Endothelial cell of umbilical vein (primary cell): Measurements from ENCODE around the gene SLC23A2. TPM values are rescaled to one million over a fixed set of nuclear protein-coding genes. Genes with fewer than 3 reads are reported as not detected.
A peak's percentile ranks its signal among the peaks of the same experiment; 100 is the strongest.

Experiments
- BruUV-seq: library from RNA; stranded (reverse); fragments of 400-500 nt; replicated peaks from 2 replicates; lab custom pipeline; 2021; lab: Mats Ljungman, UMichigan
- CTCF ChIA-PET: fragments of 300-600, 350-600 bp; sonication (Branson Sonifier 250); formaldehyde crosslinking; loops from one replicate; lab custom pipeline; 2021; ENCODE audit warnings: antibody characterized with exemption, inconsistent platforms; lab: Charles Lee
- POLR2A ChIA-PET: fragments of 300-600, 350-600 bp; sonication (Branson Sonifier 250); formaldehyde crosslinking; loops from one replicate; lab custom pipeline; 2021; ENCODE audit warnings: antibody characterized with exemption, inconsistent platforms; lab: Charles Lee
- DNase-seq: peaks from one replicate; pipeline ENCODE4 v3.0.0-alpha.2; 2011; ENCODE audit warnings: low read depth, low spot score
- FAIRE-seq: peaks from 2 replicates; lab custom pipeline; 2011; peaks lifted over from hg19 to GRCh38; lab: Jason Lieb, UNC
- H2AFZ ChIP-seq: 2 replicates; pipeline ENCODE4 v1.6.0; 2012; ENCODE audit warnings: low read depth, low read length, control low read depth, inconsistent platforms
- H3K27ac ChIP-seq: 2 replicates; pipeline ENCODE4 v1.5.1; 2011; ENCODE audit warnings: low read depth, mild to moderate bottlenecking, control low read depth, low read length, moderate library complexity; ENCODE audit not compliant: insufficient read depth
- H3K27me3 ChIP-seq, 2 experiments: 2 replicates each; pipeline versions ENCODE4 v1.6.0 to v1.6.1; 2011; ENCODE audit warnings: low read length in 2 of 2, mixed read lengths in 1 of 2; ENCODE audit not compliant: control insufficient read depth in 2 of 2, insufficient read depth in 2 of 2
- H3K36me3 ChIP-seq, 2 experiments: 2 replicates in 1 of 2; 3 replicates in 1 of 2; pipeline ENCODE4 v1.5.1; 2011; ENCODE audit warnings: low read length in 2 of 2, mild to moderate bottlenecking in 1 of 2, moderate library complexity in 1 of 2; ENCODE audit not compliant: control insufficient read depth in 2 of 2, insufficient read depth in 2 of 2; ENCODE audit errors: extremely low read depth in 1 of 2
- H3K4me1 ChIP-seq: 3 replicates; pipeline ENCODE4 v1.5.1; 2011; ENCODE audit warnings: mild to moderate bottlenecking, low read length; ENCODE audit not compliant: control insufficient read depth, insufficient read depth; ENCODE audit errors: extremely low read depth
- H3K4me2 ChIP-seq: 2 replicates; pipeline ENCODE4 v1.6.1; 2011; ENCODE audit warnings: low read length, control low read depth, mixed read lengths; ENCODE audit not compliant: insufficient read depth
- H3K4me3 ChIP-seq, 3 experiments: fragments of 200-600 bp in 1 of 3; sonication (generic), shearing (Covaris generic) in 1 of 3; replicated peaks in 1 of 3; 2 replicates each; pipeline ENCODE4 v1.5.1; 2011 to 2016; ENCODE audit warnings: control low read depth in 3 of 3, low read length in 3 of 3, mild to moderate bottlenecking in 2 of 3, inconsistent platforms in 1 of 3, low read depth in 1 of 3, moderate library complexity in 1 of 3; ENCODE audit not compliant: insufficient read depth in 1 of 3
- H3K79me2 ChIP-seq: 2 replicates; pipeline ENCODE4 v1.6.0; 2012; ENCODE audit warnings: low read length, inconsistent platforms; ENCODE audit not compliant: control insufficient read depth, insufficient read depth
- H3K9ac ChIP-seq: replicated peaks from 2 replicates; pipeline ENCODE3; 2011; ENCODE audit warnings: low read length, control low read depth; ENCODE audit not compliant: insufficient read depth; ENCODE audit errors: extremely low read depth
- H3K9me1 ChIP-seq: replicated peaks from 3 replicates; pipeline ENCODE4 v1.6.0; 2011; ENCODE audit warnings: mild to moderate bottlenecking, low read length; ENCODE audit not compliant: control insufficient read depth, insufficient read depth; ENCODE audit errors: extremely low read depth
- H3K9me3 ChIP-seq: replicated peaks from 2 replicates; pipeline ENCODE4 v1.5.1; 2012; ENCODE audit warnings: low read length, inconsistent platforms; ENCODE audit not compliant: control insufficient read depth, insufficient read depth
- H4K20me1 ChIP-seq: replicated peaks from 2 replicates; pipeline ENCODE3; 2011; ENCODE audit warnings: mild to moderate bottlenecking, low read length; ENCODE audit not compliant: control insufficient read depth, insufficient read depth; ENCODE audit errors: extremely low read depth
- CTCF ChIP-seq, 2 donors: IDR thresholded peaks; 1 replicate in 1 of 2; 2 replicates in 1 of 2; pipeline ENCODE4 v1.5.1; 2011; ENCODE audit warnings: low read length in 2 of 2, mild to moderate bottlenecking in 2 of 2, moderate library complexity in 2 of 2, control low read depth in 1 of 2, inconsistent platforms in 1 of 2, low read depth in 1 of 2; ENCODE audit not compliant: insufficient read depth in 1 of 2; ENCODE audit errors: extremely low read depth in 1 of 2
- EZH2 ChIP-seq: IDR thresholded peaks from 2 replicates; pipeline ENCODE4 v1.6.1; 2012; ENCODE audit warnings: borderline replicate concordance, low read depth, mild to moderate bottlenecking, moderate library complexity, low read length, inconsistent platforms; ENCODE audit not compliant: severe bottlenecking
- FOS ChIP-seq: IDR thresholded peaks from 2 replicates; pipeline ENCODE4 v1.6.1; 2011; ENCODE audit warnings: mild to moderate bottlenecking, low read length, moderate library complexity, borderline replicate concordance; ENCODE audit not compliant: insufficient read depth
- JUN ChIP-seq: IDR thresholded peaks from 2 replicates; pipeline ENCODE4 v1.6.1; 2011; ENCODE audit warnings: borderline replicate concordance, low read depth; ENCODE audit not compliant: insufficient read length, insufficient read depth
- MAX ChIP-seq: IDR thresholded peaks from 2 replicates; pipeline ENCODE4 v1.6.1; 2011; ENCODE audit not compliant: insufficient read depth, insufficient read length
- MYC ChIP-seq: IDR thresholded peaks from one replicate; pipeline ENCODE4 v1.6.1; 2011; ENCODE audit warnings: mild to moderate bottlenecking, low read depth, low read length
- POLR2A ChIP-seq: IDR thresholded peaks from 2 replicates; pipeline ENCODE4 v1.6.1; 2012; ENCODE audit warnings: low read depth, mild to moderate bottlenecking, control low read depth, low read length
- POLR2AphosphoS5 ChIP-seq: IDR thresholded peaks from 2 replicates; pipeline ENCODE4 v1.6.1; 2012; ENCODE audit warnings: low read depth, mild to moderate bottlenecking, control low read depth, low read length, moderate library complexity; ENCODE audit not compliant: insufficient read depth
- dilution Hi-C: fragments of 300-500 bp; cut with MboI; formaldehyde crosslinking; loops from one replicate; pipeline ENCODE4 v1.15.0; 2019; ENCODE audit warnings: low sequenced_read_pairs; ENCODE audit not compliant: extremely low pct_ligation_motif_present
- intact Hi-C: fragments of 100-400 bp; cut with micrococcal nuclease; formaldehyde crosslinking; loops from one replicate; pipeline ENCODE4 v1.10.0; 2022
- polyA plus RNA-seq, 4 experiments: library from polyadenylated mRNA; depleted of rRNA in 3 of 4; stranded (reverse) in 3 of 4; unstranded in 1 of 4; fragments of >200 nt; gene quantifications; 2 replicates each; pipeline versions ENCODE4 v1.2.1 to v1.2.3, GENCODE V29; 2011 to 2012; ENCODE audit warnings: missing spikeins in 1 of 4
- total RNA-seq: library from RNA; stranded (reverse); gene quantifications from 2 replicates; pipeline ENCODE4 v1.2.3, GENCODE V29; 2021

Gene SLC23A2
- total and polyA plus RNA-seq, 2 donors (not counting 3 experiments of a cell fraction or from before 2014, with no cell fraction given), result 24.4 to 24.5 TPM

GRCh38 chr20:4929686-4930397 lies 71.5 kb downstream of the SLC23A2 start:
- H4K20me1 ChIP-seq, result no peaks in the 10 kb centered on the region
- H3K9me1 ChIP-seq, result no peaks in the 10 kb centered on the region
- ChIA-PET CTCF (interaction anchor here (1.0 kb wide), 2 partner anchors 138 to 262 kb away, joined by 3 to 4 read pairs; no protein-coding TSS in a partner anchor), POLR2A (no interaction called here)
- no peaks in the 10 kb centered on the region for H3K27me3 ChIP-seq
- no peaks in the 10 kb centered on the region for H3K36me3 ChIP-seq
- no peak overlapping the region for H3K4me2 ChIP-seq
- no peaks in the 10 kb centered on the region for H3K9me3 ChIP-seq
- no TSS peak for BruUV-seq
- H3K27ac ChIP-seq, result no peak overlapping the region
- peaks cover 16% of the 10 kb centered on the region for H3K4me1 ChIP-seq
- no peak overlapping the region for H3K9ac ChIP-seq
- TF ChIP-seq EZH2 (no peak), CTCF (IDR thresholded peaks at IDR 0.05; ENCODE audit: extremely low read depth in 1 of 2, insufficient read depth in 1 of 2, low read depth in 1 of 2, low read length in 2 of 2) (no peak), POLR2AphosphoS5 (no peak), JUN (no peak), POLR2A (no peak), MYC (no peak), MAX (no peak), FOS (peak; percentile 50)
- dilution Hi-C loops, result no loop called here
- no peaks in the 10 kb centered on the region for H3K79me2 ChIP-seq
- FAIRE-seq (peak; percentile 79), DNase-seq (no peak)
- intact Hi-C loops, result no loop called here
- H3K4me3 ChIP-seq, result no peak overlapping the region
- no peak overlapping the region for H2AFZ ChIP-seq
